Measurements from ENCODE around the gene SETX. TPM values are rescaled to one million over a fixed set of nuclear protein-coding genes. Genes with fewer than 3 reads are reported as not detected.
A peak's percentile ranks its signal among the peaks of the same experiment; 100 is the strongest.

SETX gene
- total RNA-seq, 1 experiment from 2014 or later: 44.3 TPM

DNA sequence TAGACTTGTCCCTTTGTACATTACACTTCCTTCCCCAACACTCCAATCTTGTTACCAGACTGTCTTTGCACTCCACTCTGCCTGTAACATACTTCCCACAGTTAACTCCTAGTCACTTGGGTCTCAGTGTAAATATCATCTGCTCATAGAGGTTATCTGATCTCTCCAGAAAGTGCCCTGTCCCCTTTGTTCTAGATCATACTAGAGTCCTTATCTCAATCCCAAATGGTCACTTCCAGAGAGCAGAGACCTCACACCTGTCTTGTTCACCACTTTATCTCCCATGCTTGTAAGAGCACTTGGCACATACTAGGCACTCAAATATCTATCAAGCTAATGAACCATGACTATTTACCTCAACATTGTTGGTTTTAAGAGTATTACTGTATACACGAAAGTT is 30.4 kb downstream of the SETX start:
- Histone ChIP-seq H3K18ac (ENCODE audit: insufficient read length, low read depth, low read length) (no peak overlapping the region), H3K14ac (ENCODE audit: insufficient read depth, low read length) (no peak overlapping the region), H3K27me3 (ENCODE audit: insufficient read depth, low read length) (no peaks in the 10 kb centered on the region), H3K9ac (ENCODE audit: extremely low read depth, insufficient read length, low read length) (no peak overlapping the region), H2BK5ac (ENCODE audit: insufficient read length, low read length) (no peak overlapping the region), H3K4me1 (ENCODE audit: insufficient read depth, low read length) (peaks cover 3% of the 10 kb centered on the region; the same call in 1 of the 2 replicates), H3K23me2 (ENCODE audit: insufficient read length, low read depth, low read length, poor library complexity, severe bottlenecking) (no peaks in the 10 kb centered on the region), H2BK20ac (ENCODE audit: low read depth, low read length, poor library complexity, severe bottlenecking) (no peak overlapping the region), H3K27ac (ENCODE audit: insufficient read length, low read depth, low read length) (no peak overlapping the region), H4K5ac (ENCODE audit: insufficient read length, low read depth, low read length) (no peak overlapping the region), H2BK15ac (ENCODE audit: low read depth, low read length) (no peak overlapping the region), H3K56ac (ENCODE audit: insufficient read length, low read depth, low read length) (no peak overlapping the region), H2AK5ac (ENCODE audit: insufficient read length, low read length) (no peak overlapping the region), H3K79me1 (ENCODE audit: insufficient read depth, low read depth, low read length, poor library complexity, severe bottlenecking) (peaks cover 3% of the 10 kb centered on the region), H3K79me2 (ENCODE audit: insufficient read depth, low read length) (no peaks in the 10 kb centered on the region), H2BK12ac (ENCODE audit: insufficient read length, low read depth, low read length) (no peak overlapping the region), H4K8ac (replicated peaks; ENCODE audit: insufficient read length, low read depth, low read length) (no peak overlapping the region), H3K4ac (ENCODE audit: low read depth, low read length) (no peak overlapping the region), H3K9me3 (ENCODE audit: control insufficient read depth, low read depth, low read length) (no peaks in the 10 kb centered on the region), H3T11ph (ENCODE audit: low read length) (no peak overlapping the region), H3K23ac (ENCODE audit: insufficient read length, low read depth, low read length) (no peak overlapping the region), H2BK120ac (ENCODE audit: low read depth, low read length, poor library complexity, severe bottlenecking) (no peak overlapping the region), H2AFZ (ENCODE audit: low read length) (no peak overlapping the region), H3K4me2 (ENCODE audit: insufficient read depth, insufficient read length, low read length) (no peak overlapping the region), H4K91ac (ENCODE audit: insufficient read length, low read depth, low read length) (no peak overlapping the region), H4K20me1 (ENCODE audit: control insufficient read depth, insufficient read depth, insufficient read length) (no peaks in the 10 kb centered on the region)
- H3K4me1 Mint-ChIP-seq: peaks cover 6 to 11% of the 10 kb centered on the region in 2 experiments
- no peaks in the 10 kb centered on the region for H3K9me3 Mint-ChIP-seq
- H3K36me3 Mint-ChIP-seq (ENCODE audit: insufficient read depth in 1 of 3, low read depth in 3 of 3): peaks cover 40 to 71% (median 65%) of the 10 kb centered on the region in 3 experiments; a peak in 6 of 7 replicates
- H3K27ac Mint-ChIP-seq: peak overlapping the region in 2 of 3 experiments; percentile 8 to 10; a peak in 2 of 7 replicates
- no CpG with 5 or more reads among the region's 1 CpG for WGBS (ENCODE audit: extremely low coverage, insufficient read length, low lambda C conversion rate)
- TF ChIP-seq, protein P1, sequence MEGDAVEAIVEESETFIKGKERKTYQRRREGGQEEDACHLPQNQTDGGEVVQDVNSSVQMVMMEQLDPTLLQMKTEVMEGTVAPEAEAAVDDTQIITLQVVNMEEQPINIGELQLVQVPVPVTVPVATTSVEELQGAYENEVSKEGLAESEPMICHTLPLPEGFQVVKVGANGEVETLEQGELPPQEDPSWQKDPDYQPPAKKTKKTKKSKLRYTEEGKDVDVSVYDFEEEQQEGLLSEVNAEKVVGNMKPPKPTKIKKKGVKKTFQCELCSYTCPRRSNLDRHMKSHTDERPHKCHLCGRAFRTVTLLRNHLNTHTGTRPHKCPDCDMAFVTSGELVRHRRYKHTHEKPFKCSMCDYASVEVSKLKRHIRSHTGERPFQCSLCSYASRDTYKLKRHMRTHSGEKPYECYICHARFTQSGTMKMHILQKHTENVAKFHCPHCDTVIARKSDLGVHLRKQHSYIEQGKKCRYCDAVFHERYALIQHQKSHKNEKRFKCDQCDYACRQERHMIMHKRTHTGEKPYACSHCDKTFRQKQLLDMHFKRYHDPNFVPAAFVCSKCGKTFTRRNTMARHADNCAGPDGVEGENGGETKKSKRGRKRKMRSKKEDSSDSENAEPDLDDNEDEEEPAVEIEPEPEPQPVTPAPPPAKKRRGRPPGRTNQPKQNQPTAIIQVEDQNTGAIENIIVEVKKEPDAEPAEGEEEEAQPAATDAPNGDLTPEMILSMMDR (conservative IDR thresholded peaks at IDR 0.05): no peak
- H3K27me3 Mint-ChIP-seq (ENCODE audit: low read depth): no peaks in the 10 kb centered on the region
- DNase-seq: no peak
- no peak overlapping the region for H3K4me3 Mint-ChIP-seq
